ENCODE data around the gene CEACAM19. TPM values are rescaled to one million over a fixed set of nuclear protein-coding genes. Genes with fewer than 3 reads are reported as not detected.
"Not testable (repeated sequence)": the region's sequence is repeated elsewhere in the genome, so short reads cannot be mapped to it uniquely, and the experiment has no call there.

The CEACAM19 gene
- total RNA-seq, 4 donors from 2014 or later: 5.7 to 11.7 (median 8.4) TPM

DNA sequence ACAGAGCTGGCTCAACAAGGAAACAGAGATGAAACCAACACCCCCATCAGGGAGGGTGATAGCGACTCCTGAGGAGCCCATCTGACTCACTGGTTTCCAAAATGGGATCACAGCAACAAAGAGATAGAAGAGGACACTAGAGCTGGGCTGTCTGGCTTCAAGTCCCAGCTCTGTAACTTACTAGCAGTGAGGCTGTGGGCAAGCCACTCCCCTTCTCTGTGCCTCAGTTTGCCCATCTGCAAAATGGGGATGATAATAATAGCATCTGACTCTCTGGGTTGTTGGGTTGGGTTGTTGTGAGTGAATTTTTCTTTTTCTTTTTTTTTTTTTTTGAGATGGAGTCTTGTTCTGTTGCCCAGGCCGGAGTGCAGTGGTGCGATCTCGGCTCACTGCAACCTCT lies 43.7 kb upstream of the CEACAM19 start:
- H3K9me3 ChIP-seq: no peaks in the 10 kb centered on the region
- no peaks in the 10 kb centered on the region for H3K4me1 ChIP-seq
- H3K4me3 ChIP-seq: no peak overlapping the region
- DNase-seq (ENCODE audit: low spot score in 2 of 2): no peak
- TF ChIP-seq POLR2AphosphoS5 (IDR thresholded peaks at IDR 0.05) (no peak), POLR2A (IDR thresholded peaks at IDR 0.05) (no peak), EP300 (IDR thresholded peaks at IDR 0.05) (no peak)
- TF ChIP-seq, protein P1, sequence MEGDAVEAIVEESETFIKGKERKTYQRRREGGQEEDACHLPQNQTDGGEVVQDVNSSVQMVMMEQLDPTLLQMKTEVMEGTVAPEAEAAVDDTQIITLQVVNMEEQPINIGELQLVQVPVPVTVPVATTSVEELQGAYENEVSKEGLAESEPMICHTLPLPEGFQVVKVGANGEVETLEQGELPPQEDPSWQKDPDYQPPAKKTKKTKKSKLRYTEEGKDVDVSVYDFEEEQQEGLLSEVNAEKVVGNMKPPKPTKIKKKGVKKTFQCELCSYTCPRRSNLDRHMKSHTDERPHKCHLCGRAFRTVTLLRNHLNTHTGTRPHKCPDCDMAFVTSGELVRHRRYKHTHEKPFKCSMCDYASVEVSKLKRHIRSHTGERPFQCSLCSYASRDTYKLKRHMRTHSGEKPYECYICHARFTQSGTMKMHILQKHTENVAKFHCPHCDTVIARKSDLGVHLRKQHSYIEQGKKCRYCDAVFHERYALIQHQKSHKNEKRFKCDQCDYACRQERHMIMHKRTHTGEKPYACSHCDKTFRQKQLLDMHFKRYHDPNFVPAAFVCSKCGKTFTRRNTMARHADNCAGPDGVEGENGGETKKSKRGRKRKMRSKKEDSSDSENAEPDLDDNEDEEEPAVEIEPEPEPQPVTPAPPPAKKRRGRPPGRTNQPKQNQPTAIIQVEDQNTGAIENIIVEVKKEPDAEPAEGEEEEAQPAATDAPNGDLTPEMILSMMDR (IDR thresholded peaks at IDR 0.05): no peak
- no peaks in the 10 kb centered on the region for H3K36me3 ChIP-seq
- H3K27me3 ChIP-seq: no peaks in the 10 kb centered on the region
- WGBS: 94% methylated on average over 3 of the region's 4 CpGs
- H3K27ac ChIP-seq: no peak overlapping the region

DNA sequence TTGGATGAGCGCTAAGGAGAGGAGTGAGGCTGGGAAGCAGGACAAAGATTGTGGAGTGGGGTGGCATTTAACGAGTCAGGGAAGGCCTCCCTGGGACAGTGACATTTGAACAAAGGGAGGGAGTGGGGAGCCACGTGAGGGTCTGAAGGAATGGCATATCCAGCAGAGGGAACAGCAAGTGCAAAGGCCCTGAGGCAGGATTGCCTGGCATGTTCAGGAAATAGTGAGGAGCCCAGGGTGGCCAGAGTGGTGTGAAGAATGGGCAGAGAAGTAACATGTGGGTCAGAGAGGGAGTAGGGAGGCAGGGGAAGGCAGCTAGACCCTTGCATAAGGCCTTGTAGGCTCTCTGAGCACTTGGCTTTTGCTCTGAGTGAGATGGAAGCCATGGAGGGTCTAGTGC lies 42.5 kb upstream of the CEACAM19 start:
- no peak for DNase-seq (ENCODE audit: low spot score in 2 of 2)
- H3K4me3 ChIP-seq: no peak overlapping the region
- no peaks in the 10 kb centered on the region for H3K27me3 ChIP-seq
- H3K4me1 ChIP-seq: no peaks in the 10 kb centered on the region
- H3K27ac ChIP-seq: no peak overlapping the region
- no peaks in the 10 kb centered on the region for H3K9me3 ChIP-seq
- no peaks in the 10 kb centered on the region for H3K36me3 ChIP-seq
- TF ChIP-seq POLR2AphosphoS5 (IDR thresholded peaks at IDR 0.05): no peak
- TF ChIP-seq, protein P1 (IDR thresholded peaks at IDR 0.05): no peak
- TF ChIP-seq POLR2A (IDR thresholded peaks at IDR 0.05): no peak
- no peak for TF ChIP-seq EP300 (IDR thresholded peaks at IDR 0.05)
- WGBS: 78% methylated on average over 3 of the region's 3 CpGs

DNA sequence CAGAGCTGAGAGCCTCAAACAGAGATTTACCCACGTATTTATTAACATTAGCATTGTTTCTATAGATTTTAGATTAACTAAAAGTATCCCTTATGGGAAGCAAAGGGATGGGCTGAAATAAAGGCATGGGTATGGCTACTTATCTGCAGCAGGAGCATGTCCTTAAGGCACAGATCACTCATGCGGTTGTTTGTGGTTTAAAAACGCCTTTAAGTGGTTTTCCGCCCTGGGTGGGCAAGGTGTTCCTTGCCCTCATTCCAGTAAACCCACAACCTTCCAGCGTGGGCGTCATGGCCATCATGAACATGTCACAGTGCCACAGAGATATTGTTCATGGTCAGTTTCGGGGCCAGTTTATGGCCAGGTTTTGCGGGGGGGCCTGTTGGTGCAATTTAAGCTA lies 39.7 kb upstream of the CEACAM19 start:
- H3K4me1 ChIP-seq; DNase-seq (ENCODE audit: low spot score in 2 of 2); H3K4me3 ChIP-seq; H3K27me3 ChIP-seq; H3K36me3 ChIP-seq; H3K9me3 ChIP-seq; H3K27ac ChIP-seq: not testable (repeated sequence)
- 79% methylated on average over 8 of the region's 8 CpGs for WGBS

DNA sequence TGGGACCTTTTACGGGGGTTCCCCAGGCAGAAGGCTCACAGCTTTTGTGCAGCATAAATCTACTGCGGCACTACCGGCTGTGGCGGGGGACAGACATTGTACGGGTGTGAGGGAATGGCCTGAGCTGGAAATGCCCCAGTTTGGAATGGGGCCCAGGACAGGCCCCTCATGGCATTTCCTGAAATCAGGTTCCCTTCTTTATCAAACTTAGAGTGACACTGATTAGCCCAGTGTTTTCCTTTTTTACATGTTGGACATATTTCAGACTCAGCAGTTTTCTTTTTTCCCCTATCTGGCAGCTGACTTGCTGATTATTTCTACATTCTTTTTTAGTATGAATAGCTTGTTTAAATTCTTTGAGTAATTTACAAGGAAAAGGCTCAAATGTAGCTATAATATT lies 37.2 kb upstream of the CEACAM19 start:
- H3K4me1 ChIP-seq; H3K27ac ChIP-seq; DNase-seq (ENCODE audit: low spot score in 2 of 2); H3K4me3 ChIP-seq; H3K27me3 ChIP-seq; H3K36me3 ChIP-seq; H3K9me3 ChIP-seq: not testable (repeated sequence)
- WGBS: 16% methylated on average over 5 of the region's 5 CpGs

DNA sequence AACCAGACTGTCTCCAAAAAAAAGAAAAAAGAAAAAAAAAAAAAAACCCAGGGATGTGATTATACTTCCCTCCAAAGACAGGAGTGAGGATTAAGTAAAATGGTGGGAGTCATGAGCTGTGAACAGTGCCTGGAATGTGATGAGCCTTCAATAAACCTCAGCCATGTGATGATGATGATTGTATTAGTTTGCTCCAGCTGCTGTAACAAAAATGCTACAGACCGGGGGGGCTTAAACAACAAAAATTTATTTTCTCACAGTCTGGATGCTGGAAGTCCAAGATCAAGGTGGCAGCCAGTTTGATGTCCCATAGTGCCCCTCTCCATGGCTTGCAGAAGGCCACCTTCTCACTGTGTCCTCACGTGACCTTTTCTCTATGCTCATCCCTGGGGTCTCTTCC lies 36.5 kb upstream of the CEACAM19 start:
- H3K36me3 ChIP-seq: no peaks in the 10 kb centered on the region
- H3K27me3 ChIP-seq: peaks cover 5% of the 10 kb centered on the region
- no peak for DNase-seq (ENCODE audit: low spot score in 2 of 2)
- no peak overlapping the region for H3K4me3 ChIP-seq
- no peak overlapping the region for H3K27ac ChIP-seq
- H3K9me3 ChIP-seq: no peaks in the 10 kb centered on the region
- 94% methylated on average over 2 of the region's 2 CpGs for whole genome bisulfite sequencing
- no peaks in the 10 kb centered on the region for H3K4me1 ChIP-seq
- TF ChIP-seq POLR2AphosphoS5 (IDR thresholded peaks at IDR 0.05) (no peak), POLR2A (IDR thresholded peaks at IDR 0.05) (no peak), EP300 (IDR thresholded peaks at IDR 0.05) (no peak)
- TF ChIP-seq, protein P1 (IDR thresholded peaks at IDR 0.05): no peak

DNA sequence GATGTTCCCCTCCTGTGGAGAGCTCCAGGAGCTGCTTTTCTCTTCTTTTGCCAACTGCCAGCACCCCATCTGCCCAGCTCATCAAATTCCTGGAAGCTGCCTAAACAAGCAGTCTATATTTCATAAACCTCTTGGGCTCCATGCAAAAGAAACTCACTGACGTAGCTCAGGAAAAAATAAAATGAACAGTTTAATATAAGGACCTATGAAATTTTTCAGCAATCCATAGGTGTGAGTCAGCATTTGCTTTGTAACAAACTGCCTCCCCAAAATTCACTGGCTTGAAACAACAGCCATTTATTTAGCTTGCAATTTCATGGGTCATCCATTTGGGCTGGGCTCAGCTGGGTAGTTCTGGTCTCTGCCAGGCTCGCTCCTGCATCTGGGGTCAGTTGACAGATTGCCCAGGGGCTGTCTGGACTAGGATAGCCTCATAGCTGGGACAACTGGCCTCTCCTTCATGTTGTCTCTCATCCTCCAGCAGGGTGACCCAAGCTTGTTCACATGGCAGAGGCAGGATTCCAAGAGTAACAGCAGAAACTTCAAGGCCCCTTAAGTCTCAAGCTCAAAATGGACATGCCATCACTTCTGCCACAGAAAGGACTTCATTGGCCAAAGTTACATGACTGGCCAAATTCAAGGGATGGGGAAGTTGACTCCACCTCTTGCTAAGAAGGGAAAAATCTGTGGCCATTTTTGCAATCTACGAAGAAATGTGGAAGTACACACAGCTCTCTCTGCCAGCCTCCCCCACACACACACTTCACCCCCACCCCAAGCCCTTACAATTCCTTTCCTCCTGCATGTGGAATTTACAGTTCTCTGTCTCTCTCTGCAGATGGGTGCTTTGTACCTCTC lies 35.5 kb upstream of the CEACAM19 start:
- no peak overlapping the region for H3K27ac ChIP-seq
- no peak for TF ChIP-seq POLR2A (IDR thresholded peaks at IDR 0.05)
- TF ChIP-seq EP300 (IDR thresholded peaks at IDR 0.05): no peak
- TF ChIP-seq, protein P1 (IDR thresholded peaks at IDR 0.05): no peak
- no peak for TF ChIP-seq POLR2AphosphoS5 (IDR thresholded peaks at IDR 0.05)
- no peaks in the 10 kb centered on the region for H3K4me1 ChIP-seq
- WGBS: 67% methylated on average over 2 of the region's 3 CpGs
- no peak for DNase-seq (ENCODE audit: low spot score in 2 of 2)
- no peaks in the 10 kb centered on the region for H3K9me3 ChIP-seq
- H3K27me3 ChIP-seq: peaks cover 5% of the 10 kb centered on the region
- H3K4me3 ChIP-seq: no peak overlapping the region
- no peaks in the 10 kb centered on the region for H3K36me3 ChIP-seq

Data from suprapubic skin (tissue), 4 donors.